MM.1S (cell line): ENCODE results near the gene PRKAG2.

Source experiments
- DNase-seq: peaks from one replicate; pipeline ENCODE4 v3.0.0-alpha.2; 2015
- H2AFZ ChIP-seq: fragments of 300-600 bp; sonication (generic); 2 replicates; pipeline ENCODE4 v1.6.0; 2016; ENCODE audit warnings: antibody characterized with exemption, low read length
- H3F3A ChIP-seq: fragments of 300-600 bp; sonication (generic); 2 replicates; pipeline ENCODE4 v1.6.1; 2016; ENCODE audit warnings: mild to moderate bottlenecking, antibody characterized with exemption, low read length, moderate library complexity, mixed read lengths; ENCODE audit not compliant: insufficient read depth
- H3K27ac ChIP-seq: fragments of 300-600 bp; sonication (generic); 2 replicates; pipeline ENCODE4 v1.5.1; 2016; ENCODE audit warnings: mild to moderate bottlenecking, low read length
- H3K27me3 ChIP-seq: fragments of 300-600 bp; sonication (generic); replicated peaks from 2 replicates; pipeline ENCODE4 v1.6.0; 2016; ENCODE audit warnings: low read length; ENCODE audit not compliant: insufficient read depth
- H3K36me3 ChIP-seq: fragments of 300-600 bp; sonication (generic); replicated peaks from 2 replicates; pipeline ENCODE4 v1.6.1; 2016; ENCODE audit warnings: mild to moderate bottlenecking, low read length, mixed read lengths; ENCODE audit not compliant: insufficient read depth
- H3K4me1 ChIP-seq: fragments of 300-600 bp; sonication (generic); 2 replicates; pipeline ENCODE4 v1.6.1; 2016; ENCODE audit warnings: low read length, mixed read lengths
- H3K4me2 ChIP-seq: fragments of 300-600 bp; sonication (generic); 2 replicates; pipeline ENCODE4 v1.6.0; 2016; ENCODE audit warnings: low read depth, low read length
- H3K4me3 ChIP-seq: fragments of 300-600 bp; sonication (generic); 2 replicates; pipeline ENCODE4 v1.5.1; 2016; ENCODE audit warnings: low read length, mixed read lengths
- H3K79me2 ChIP-seq: fragments of 300-600 bp; sonication (generic); 2 replicates; pipeline ENCODE4 v1.6.1; 2016; ENCODE audit warnings: mixed run types, low read length, mixed read lengths
- H3K9ac ChIP-seq: fragments of 300-600 bp; sonication (generic); 2 replicates; pipeline ENCODE4 v1.6.1; 2016; ENCODE audit warnings: low read length, mixed read lengths
- H3K9me2 ChIP-seq: fragments of 300-600 bp; sonication (generic); replicated peaks from 2 replicates; pipeline ENCODE4 v1.6.1; 2016; ENCODE audit warnings: mild to moderate bottlenecking, low read length, mixed read lengths; ENCODE audit not compliant: insufficient read depth
- H3K9me3 ChIP-seq: fragments of 300-600 bp; sonication (generic); replicated peaks from 2 replicates; pipeline ENCODE4 v1.6.1; 2016; ENCODE audit warnings: mild to moderate bottlenecking, low read length, mixed read lengths; ENCODE audit not compliant: insufficient read depth
- H4K20me1 ChIP-seq: fragments of 300-600 bp; sonication (generic); 2 replicates; pipeline ENCODE4 v1.6.1; 2016; ENCODE audit warnings: mild to moderate bottlenecking, low read length, moderate library complexity, mixed read lengths; ENCODE audit not compliant: insufficient read depth
- EZH2 ChIP-seq: fragments of 300-600 bp; sonication (generic); optimal IDR thresholded peaks from 2 replicates; pipeline ENCODE3; 2017; ENCODE audit warnings: low read depth, mild to moderate bottlenecking, antibody characterized with exemption, low read length, mixed read lengths
- EZH2phosphoT487 ChIP-seq: fragments of 300-600 bp; sonication (generic); IDR thresholded peaks from 2 replicates; pipeline ENCODE4 v1.6.1; 2018; ENCODE audit warnings: antibody characterized with exemption, low read length
- TF ChIP-seq, protein P1 (sequence below): fragments of 300-600 bp; sonication (generic); IDR thresholded peaks from 2 replicates; pipeline ENCODE4 v1.5.1; 2016; ENCODE audit warnings: antibody characterized with exemption, low read length, mixed read lengths

The PRKAG2 gene

DNA sequence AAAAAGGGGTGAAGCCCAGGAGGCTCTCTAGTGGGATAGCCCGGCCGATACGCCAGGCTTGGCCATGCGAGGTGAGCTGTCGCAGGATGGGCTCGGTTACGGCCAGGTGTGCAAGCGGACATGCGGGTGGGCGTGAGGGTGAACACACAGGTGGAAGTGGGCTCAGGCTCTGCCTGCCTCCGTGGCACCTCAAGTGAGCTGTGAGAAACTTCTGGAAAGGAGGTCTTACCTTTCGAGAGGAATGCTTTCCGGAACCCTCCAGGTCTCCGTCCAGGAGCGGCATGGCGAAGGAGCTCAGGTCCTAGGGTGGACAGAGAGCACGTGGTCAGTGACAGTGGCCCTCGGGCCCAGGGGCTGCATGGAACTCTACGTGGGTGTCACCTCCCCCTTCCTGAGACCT, 90.7 kb downstream of the PRKAG2 start:
- no peak overlapping the region for H3K4me2 ChIP-seq
- no peak overlapping the region for H2AFZ ChIP-seq
- no peaks in the 10 kb centered on the region for H3K4me1 ChIP-seq
- no peaks in the 10 kb centered on the region for H3K9me3 ChIP-seq
- H4K20me1 ChIP-seq, result no peaks in the 10 kb centered on the region
- no peak overlapping the region for H3K9ac ChIP-seq
- H3K9me2 ChIP-seq, result no peaks in the 10 kb centered on the region
- H3K4me3 ChIP-seq, result no peak overlapping the region
- no peaks in the 10 kb centered on the region for H3K36me3 ChIP-seq
- no peak for DNase-seq
- no peaks in the 10 kb centered on the region for H3F3A ChIP-seq
- H3K27me3 ChIP-seq, result peaks cover 35% of the 10 kb centered on the region
- TF ChIP-seq EZH2 (no peak), EZH2phosphoT487 (no peak)
- TF ChIP-seq, protein P1, sequence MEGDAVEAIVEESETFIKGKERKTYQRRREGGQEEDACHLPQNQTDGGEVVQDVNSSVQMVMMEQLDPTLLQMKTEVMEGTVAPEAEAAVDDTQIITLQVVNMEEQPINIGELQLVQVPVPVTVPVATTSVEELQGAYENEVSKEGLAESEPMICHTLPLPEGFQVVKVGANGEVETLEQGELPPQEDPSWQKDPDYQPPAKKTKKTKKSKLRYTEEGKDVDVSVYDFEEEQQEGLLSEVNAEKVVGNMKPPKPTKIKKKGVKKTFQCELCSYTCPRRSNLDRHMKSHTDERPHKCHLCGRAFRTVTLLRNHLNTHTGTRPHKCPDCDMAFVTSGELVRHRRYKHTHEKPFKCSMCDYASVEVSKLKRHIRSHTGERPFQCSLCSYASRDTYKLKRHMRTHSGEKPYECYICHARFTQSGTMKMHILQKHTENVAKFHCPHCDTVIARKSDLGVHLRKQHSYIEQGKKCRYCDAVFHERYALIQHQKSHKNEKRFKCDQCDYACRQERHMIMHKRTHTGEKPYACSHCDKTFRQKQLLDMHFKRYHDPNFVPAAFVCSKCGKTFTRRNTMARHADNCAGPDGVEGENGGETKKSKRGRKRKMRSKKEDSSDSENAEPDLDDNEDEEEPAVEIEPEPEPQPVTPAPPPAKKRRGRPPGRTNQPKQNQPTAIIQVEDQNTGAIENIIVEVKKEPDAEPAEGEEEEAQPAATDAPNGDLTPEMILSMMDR, result no peak
- no peak overlapping the region for H3K27ac ChIP-seq
- H3K79me2 ChIP-seq, result no peaks in the 10 kb centered on the region

DNA sequence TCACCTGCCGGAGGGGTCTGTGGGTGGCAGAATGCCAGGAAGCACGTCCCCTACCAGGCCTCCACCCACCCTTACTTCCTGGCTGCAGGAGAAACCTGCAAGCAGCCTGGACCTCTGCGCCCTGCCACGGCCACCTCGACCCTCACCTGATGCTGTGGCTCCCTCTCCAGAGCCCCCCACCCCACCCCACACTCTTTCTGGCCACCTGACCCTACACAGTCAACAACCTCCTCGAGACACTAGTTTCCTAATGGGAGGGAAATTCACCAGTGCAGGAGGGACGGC, 91.3 kb downstream of the PRKAG2 start:
- H3K9me3 ChIP-seq, result no peaks in the 10 kb centered on the region
- DNase-seq, result no peak
- H3K4me2 ChIP-seq, result no peak overlapping the region
- peaks cover 34% of the 10 kb centered on the region for H3K27me3 ChIP-seq
- no peak overlapping the region for H2AFZ ChIP-seq
- no peaks in the 10 kb centered on the region for H3K4me1 ChIP-seq
- TF ChIP-seq EZH2, result no peak
- TF ChIP-seq, protein P1, result no peak
- no peak for TF ChIP-seq EZH2phosphoT487
- no peaks in the 10 kb centered on the region for H3K79me2 ChIP-seq
- H3K27ac ChIP-seq, result no peak overlapping the region
- H3K36me3 ChIP-seq, result no peaks in the 10 kb centered on the region
- H3K9ac ChIP-seq, result no peak overlapping the region
- no peaks in the 10 kb centered on the region for H4K20me1 ChIP-seq
- H3K9me2 ChIP-seq, result no peaks in the 10 kb centered on the region
- no peaks in the 10 kb centered on the region for H3F3A ChIP-seq
- H3K4me3 ChIP-seq, result no peak overlapping the region

DNA sequence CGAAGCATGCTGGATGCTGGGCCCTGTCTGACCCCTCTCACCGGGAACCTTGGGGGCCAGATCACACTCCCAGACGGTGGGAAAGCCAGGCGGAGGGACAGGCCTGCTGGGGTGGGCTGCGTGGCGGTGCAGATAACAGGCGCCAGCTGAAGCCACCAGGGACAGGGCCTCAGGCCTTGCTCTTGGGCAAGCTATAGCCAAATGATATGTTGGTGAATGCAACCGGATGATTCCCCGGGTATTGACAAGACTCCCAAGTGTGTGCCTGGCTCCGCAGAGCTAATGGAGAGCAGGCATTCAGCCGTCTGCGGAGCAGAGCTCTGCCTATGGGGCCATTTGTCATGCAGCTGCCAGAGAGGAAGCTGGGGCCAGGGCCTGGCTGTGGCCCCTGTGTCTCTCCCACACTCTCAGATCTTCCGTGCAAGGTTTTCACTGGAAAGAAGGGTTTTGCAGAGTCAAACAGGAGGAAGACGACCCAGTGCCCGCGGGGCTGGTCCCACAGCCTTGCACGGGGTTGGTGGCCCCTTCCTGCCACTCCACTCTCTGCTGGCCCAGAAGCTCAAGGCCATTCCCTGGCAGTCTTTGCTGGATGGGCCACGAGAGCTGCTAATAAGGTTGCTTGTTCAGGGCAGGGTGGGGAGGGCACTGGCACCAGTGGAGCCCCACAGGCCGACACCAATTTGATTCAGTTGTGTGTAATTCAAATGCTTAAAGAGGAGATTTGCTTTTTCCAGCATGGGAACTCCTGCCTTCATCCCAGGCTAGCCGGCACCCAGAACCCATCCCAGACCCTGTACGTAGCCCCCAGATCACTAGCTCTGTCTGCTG, 91.8 kb downstream of the PRKAG2 start:
- peaks cover 35% of the 10 kb centered on the region for H3K27me3 ChIP-seq
- H3K9me3 ChIP-seq, result no peaks in the 10 kb centered on the region
- no peak overlapping the region for H3K9ac ChIP-seq
- DNase-seq, result no peak
- H3K4me2 ChIP-seq, result no peak overlapping the region
- no peak overlapping the region for H2AFZ ChIP-seq
- no peaks in the 10 kb centered on the region for H3K4me1 ChIP-seq
- TF ChIP-seq EZH2 (no peak), EZH2phosphoT487 (no peak)
- TF ChIP-seq, protein P1, result no peak
- no peak overlapping the region for H3K27ac ChIP-seq
- H3K4me3 ChIP-seq, result no peak overlapping the region
- no peaks in the 10 kb centered on the region for H3K36me3 ChIP-seq
- no peaks in the 10 kb centered on the region for H3F3A ChIP-seq
- H3K9me2 ChIP-seq, result no peaks in the 10 kb centered on the region
- no peaks in the 10 kb centered on the region for H3K79me2 ChIP-seq
- no peaks in the 10 kb centered on the region for H4K20me1 ChIP-seq
